Gastrocnemius medialis (tissue), 4 donors: ENCODE measurements around the gene MIPOL1.

Experiments
- POLR2A ChIP-seq, 2 donors: fragments of 450-650 bp; IDR thresholded peaks; one replicate each; pipeline ENCODE4 v1.6.1; 2017; ENCODE audit warnings: antibody characterized with exemption in 2 of 2, mild to moderate bottlenecking in 2 of 2, moderate library complexity in 2 of 2
- TF ChIP-seq, protein P1 (sequence below), 5 experiments: fragments of 450-650 bp in 3 of 5; fragments of 200-600 bp in 2 of 5; sonication (generic) in 2 of 5; IDR thresholded peaks in 4 of 5; conservative IDR thresholded peaks in 1 of 5; 1 replicate in 4 of 5; 2 replicates in 1 of 5; pipeline ENCODE4 v1.5.1; 2016 to 2019; ENCODE audit warnings: antibody characterized with exemption in 5 of 5, mild to moderate bottlenecking in 3 of 5, moderate library complexity in 3 of 5

- TF ChIP-seq, protein P1, sequence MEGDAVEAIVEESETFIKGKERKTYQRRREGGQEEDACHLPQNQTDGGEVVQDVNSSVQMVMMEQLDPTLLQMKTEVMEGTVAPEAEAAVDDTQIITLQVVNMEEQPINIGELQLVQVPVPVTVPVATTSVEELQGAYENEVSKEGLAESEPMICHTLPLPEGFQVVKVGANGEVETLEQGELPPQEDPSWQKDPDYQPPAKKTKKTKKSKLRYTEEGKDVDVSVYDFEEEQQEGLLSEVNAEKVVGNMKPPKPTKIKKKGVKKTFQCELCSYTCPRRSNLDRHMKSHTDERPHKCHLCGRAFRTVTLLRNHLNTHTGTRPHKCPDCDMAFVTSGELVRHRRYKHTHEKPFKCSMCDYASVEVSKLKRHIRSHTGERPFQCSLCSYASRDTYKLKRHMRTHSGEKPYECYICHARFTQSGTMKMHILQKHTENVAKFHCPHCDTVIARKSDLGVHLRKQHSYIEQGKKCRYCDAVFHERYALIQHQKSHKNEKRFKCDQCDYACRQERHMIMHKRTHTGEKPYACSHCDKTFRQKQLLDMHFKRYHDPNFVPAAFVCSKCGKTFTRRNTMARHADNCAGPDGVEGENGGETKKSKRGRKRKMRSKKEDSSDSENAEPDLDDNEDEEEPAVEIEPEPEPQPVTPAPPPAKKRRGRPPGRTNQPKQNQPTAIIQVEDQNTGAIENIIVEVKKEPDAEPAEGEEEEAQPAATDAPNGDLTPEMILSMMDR (IDR thresholded peaks at IDR 0.05 in 4 of 5, conservative IDR thresholded peaks at IDR 0.05 in 1 of 5) = no peak
- TF ChIP-seq POLR2A (IDR thresholded peaks at IDR 0.05) = no peak
Observed at GRCh38 chr14:37196604-37197420, 925 bp upstream of the MIPOL1 start.
